ENCODE data around the gene PYCARD. TPM values are rescaled to one million over a fixed set of nuclear protein-coding genes. Genes with fewer than 3 reads are reported as not detected.
A peak's percentile ranks its signal among the peaks of the same experiment; 100 is the strongest.

PYCARD gene
- total RNA-seq, 2 donors from 2014 or later: 26.3 to 29.8 TPM

GRCh38 chr16:31186930-31187807 lies 15.4 kb downstream of the PYCARD start:
- no peaks in the 10 kb centered on the region for H3K9me3 ChIP-seq (ENCODE audit: control insufficient read depth, low read length)
- DNase-seq: no peak
- no peak for TF ChIP-seq CTCF (conservative IDR thresholded peaks at IDR 0.05)
- peaks cover 99% of the 10 kb centered on the region for H3K36me3 ChIP-seq (ENCODE audit: control insufficient read depth, insufficient read depth, low read length)
- H3K27ac Mint-ChIP-seq: peak overlapping the region; percentile 72
- H3K27ac ChIP-seq (ENCODE audit: low read depth, low read length): no peak overlapping the region
- no peak overlapping the region for H3K9ac ChIP-seq (ENCODE audit: extremely low read depth, low read length, poor library complexity, severe bottlenecking)
- H3K4me1 ChIP-seq (ENCODE audit: control insufficient read depth, insufficient read depth, low read length): no peaks in the 10 kb centered on the region
- no peaks in the 10 kb centered on the region for H3K9me3 Mint-ChIP-seq
- H3K27me3 Mint-ChIP-seq (ENCODE audit: insufficient read depth): no peaks in the 10 kb centered on the region
- peaks cover 19% of the 10 kb centered on the region for H3K4me1 Mint-ChIP-seq
- no peaks in the 10 kb centered on the region for H3K27me3 ChIP-seq (ENCODE audit: control insufficient read depth, insufficient read depth, low read length, poor library complexity, severe bottlenecking)
- 96 to 98% methylated on average over 10 of the region's 10 CpGs for WGBS, 2 experiments (ENCODE audit: insufficient coverage in 1 of 2, insufficient read length in 1 of 2)
- H3K4me3 Mint-ChIP-seq: no peak overlapping the region
- H3K4me3 ChIP-seq (ENCODE audit: low read length): no peak overlapping the region
- peaks cover 99% of the 10 kb centered on the region for H3K36me3 Mint-ChIP-seq (ENCODE audit: low read depth)

DNA sequence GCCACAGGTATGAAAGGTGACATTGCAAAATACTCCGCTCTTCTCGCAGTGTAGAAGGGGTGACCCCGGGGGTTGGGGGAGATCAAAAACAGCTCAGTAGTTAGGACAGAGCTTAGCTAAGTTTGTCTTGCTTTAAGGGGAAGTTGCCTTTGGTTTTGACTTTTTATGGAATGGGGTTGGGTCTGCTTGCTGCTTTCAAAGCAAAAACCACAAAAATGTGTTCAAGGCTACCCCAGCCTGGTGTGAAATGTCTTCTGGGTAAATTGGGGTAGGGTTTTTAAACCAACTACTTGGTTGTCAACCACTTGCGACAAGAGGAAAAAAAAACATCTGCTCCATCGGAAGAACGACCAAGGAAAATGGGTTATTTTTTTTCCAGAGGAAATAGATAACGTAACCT lies 16.4 kb downstream of the PYCARD start:
- Mint-ChIP-seq H3K27ac (peak overlapping the region; percentile 85), H3K27me3 (ENCODE audit: insufficient read depth) (no peaks in the 10 kb centered on the region), H3K4me1 (peaks cover 25% of the 10 kb centered on the region), H3K4me3 (no peak overlapping the region), H3K9me3 (no peaks in the 10 kb centered on the region), H3K36me3 (ENCODE audit: low read depth) (peaks cover 98% of the 10 kb centered on the region)
- H3K9ac ChIP-seq (ENCODE audit: extremely low read depth, low read length, poor library complexity, severe bottlenecking): no peak overlapping the region
- TF ChIP-seq CTCF (conservative IDR thresholded peaks at IDR 0.05): no peak
- H3K36me3 ChIP-seq (ENCODE audit: control insufficient read depth, insufficient read depth, low read length): peaks cover 97% of the 10 kb centered on the region
- no peak for DNase-seq
- WGBS, 2 experiments (ENCODE audit: insufficient coverage in 1 of 2, insufficient read length in 1 of 2): 91 to 97% methylated on average over 4 to 7 of the region's 7 CpGs
- H3K4me1 ChIP-seq (ENCODE audit: control insufficient read depth, insufficient read depth, low read length): no peaks in the 10 kb centered on the region
- no peaks in the 10 kb centered on the region for H3K27me3 ChIP-seq (ENCODE audit: control insufficient read depth, insufficient read depth, low read length, poor library complexity, severe bottlenecking)
- H3K27ac ChIP-seq (ENCODE audit: low read depth, low read length): no peak overlapping the region
- H3K9me3 ChIP-seq (ENCODE audit: control insufficient read depth, low read length): no peaks in the 10 kb centered on the region
- H3K4me3 ChIP-seq (ENCODE audit: low read length): no peak overlapping the region

GRCh38 chr16:31185339-31185738 lies 17.2 kb downstream of the PYCARD start:
- H3K4me1 ChIP-seq (ENCODE audit: control insufficient read depth, insufficient read depth, low read length): no peaks in the 10 kb centered on the region
- TF ChIP-seq CTCF (conservative IDR thresholded peaks at IDR 0.05): no peak
- Mint-ChIP-seq H3K4me1 (peaks cover 25% of the 10 kb centered on the region), H3K9me3 (no peaks in the 10 kb centered on the region), H3K4me3 (no peak overlapping the region), H3K36me3 (ENCODE audit: low read depth) (peaks cover 93% of the 10 kb centered on the region), H3K27me3 (ENCODE audit: insufficient read depth) (no peaks in the 10 kb centered on the region), H3K27ac (peak overlapping the region; percentile 14)
- 88 to 96% methylated on average over 2 to 5 of the region's 5 CpGs for WGBS, 2 experiments (ENCODE audit: insufficient coverage in 1 of 2, insufficient read length in 1 of 2)
- DNase-seq: no peak
- H3K36me3 ChIP-seq (ENCODE audit: control insufficient read depth, insufficient read depth, low read length): peaks cover 90% of the 10 kb centered on the region
- no peak overlapping the region for H3K4me3 ChIP-seq (ENCODE audit: low read length)
- no peaks in the 10 kb centered on the region for H3K9me3 ChIP-seq (ENCODE audit: control insufficient read depth, low read length)
- H3K27ac ChIP-seq (ENCODE audit: low read depth, low read length): no peak overlapping the region
- H3K27me3 ChIP-seq (ENCODE audit: control insufficient read depth, insufficient read depth, low read length, poor library complexity, severe bottlenecking): no peaks in the 10 kb centered on the region
- H3K9ac ChIP-seq (ENCODE audit: extremely low read depth, low read length, poor library complexity, severe bottlenecking): no peak overlapping the region
